Caco-2 (cell line): Measurements from ENCODE around the gene AKAP5. TPM values are rescaled to one million over a fixed set of nuclear protein-coding genes. Genes with fewer than 3 reads are reported as not detected.

Experiments used
- BruUV-seq: library from RNA; stranded (reverse); fragments of 400-500 nt; replicated peaks from 2 replicates; lab custom pipeline; 2021; lab: Mats Ljungman, UMichigan
- CTCF ChIA-PET: fragments of 300-600 bp; sonication (Branson Sonifier 250); formaldehyde crosslinking; loops from one replicate; lab custom pipeline; 2022; ENCODE audit warnings: antibody characterized with exemption; lab: Charles Lee
- POLR2A ChIA-PET: fragments of 300-600 bp; sonication (Branson Sonifier 250); formaldehyde crosslinking; loops from one replicate; lab custom pipeline; 2022; ENCODE audit warnings: antibody characterized with exemption; lab: Charles Lee
- DNase-seq, 2 experiments: peaks; one replicate each; pipeline versions ENCODE4 v3.0.0 to v3.0.0-alpha.2; 2020 to 2022
- H3K27me3 ChIP-seq: replicated peaks from 2 replicates; pipeline ENCODE4 v1.6.0; 2011; ENCODE audit warnings: low read length; ENCODE audit not compliant: control insufficient read depth, insufficient read depth
- H3K36me3 ChIP-seq: 2 replicates; pipeline ENCODE4 v1.5.1; 2011; ENCODE audit warnings: low read length; ENCODE audit not compliant: control insufficient read depth, insufficient read depth
- H3K4me1 ChIP-seq: fragments of 250-450 bp; sonication (Bioruptor Pico); 2 replicates; pipeline ENCODE4 v1.5.1; 2020; ENCODE audit warnings: mild to moderate bottlenecking
- H3K4me3 ChIP-seq: 2 replicates; pipeline ENCODE4 v1.5.1; 2011; ENCODE audit warnings: low read depth, mild to moderate bottlenecking, control low read depth, low read length
- H3K9me3 ChIP-seq: fragments of 250-450 bp; sonication (Bioruptor Pico); 2 replicates; pipeline ENCODE4 v1.5.1; 2020; ENCODE audit warnings: mild to moderate bottlenecking, moderate library complexity
- H3K27ac Mint-ChIP-seq: one replicate; pipeline ENCODE4 v1.8.0; 2022; ENCODE audit warnings: mixed read lengths; ENCODE audit not compliant: unreplicated experiment
- H3K27me3 Mint-ChIP-seq: one replicate; pipeline ENCODE4 v1.8.0; 2022; ENCODE audit warnings: mixed read lengths; ENCODE audit not compliant: insufficient read depth, unreplicated experiment
- H3K36me3 Mint-ChIP-seq: one replicate; pipeline ENCODE4 v1.8.0; 2022; ENCODE audit warnings: mild to moderate bottlenecking, mixed read lengths; ENCODE audit not compliant: insufficient read depth, unreplicated experiment
- H3K4me1 Mint-ChIP-seq: one replicate; pipeline ENCODE4 v1.8.0; 2022; ENCODE audit warnings: low read depth, mixed read lengths; ENCODE audit not compliant: unreplicated experiment
- H3K4me3 Mint-ChIP-seq: one replicate; pipeline ENCODE4 v1.8.0; 2022; ENCODE audit warnings: mild to moderate bottlenecking, moderate library complexity, mixed read lengths; ENCODE audit not compliant: unreplicated experiment
- H3K9me3 Mint-ChIP-seq: one replicate; pipeline ENCODE4 v1.8.0; 2022; ENCODE audit warnings: mixed read lengths; ENCODE audit not compliant: unreplicated experiment
- CTCF ChIP-seq, 2 experiments: fragments of 200-600 bp in 1 of 2; IDR thresholded peaks; 1 replicate in 1 of 2; 2 replicates in 1 of 2; pipeline versions ENCODE4 v1.5.1 to v1.8.0; 2011 to 2022; ENCODE audit warnings: antibody characterized with exemption in 1 of 2, control low read depth in 1 of 2, inconsistent platforms in 1 of 2, low read depth in 1 of 2, low read length in 1 of 2, mild to moderate bottlenecking in 1 of 2, moderate library complexity in 1 of 2; ENCODE audit not compliant: insufficient read depth in 1 of 2, severe bottlenecking in 1 of 2, unreplicated experiment in 1 of 2
- intact Hi-C: fragments of 100-400 bp; cut with micrococcal nuclease; formaldehyde crosslinking; loops from one replicate; pipeline ENCODE4 v1.10.0; 2022; ENCODE audit not compliant: unreplicated experiment
- total RNA-seq: library from RNA; stranded (reverse); gene quantifications from 2 replicates; pipeline ENCODE4 v1.2.3, GENCODE V29; 2022

The AKAP5 gene
- total RNA-seq, 1 experiment from 2014 or later: 15.0 TPM

- no peaks in the 10 kb centered on the region for H3K36me3 Mint-ChIP-seq
- POLR2A ChIA-PET: no interaction called here
- H3K4me1 Mint-ChIP-seq: peaks cover 14% of the 10 kb centered on the region
- Histone ChIP-seq H3K27me3 (no peaks in the 10 kb centered on the region), H3K9me3 (no peaks in the 10 kb centered on the region), H3K4me3 (no peak overlapping the region), H3K36me3 (no peaks in the 10 kb centered on the region), H3K4me1 (peaks cover 9% of the 10 kb centered on the region; the same call in 1 of the 2 replicates)
- no peak for DNase-seq
- CTCF ChIA-PET: interaction anchor here (2.0 kb wide), 1 partner anchor 131 kb away, joined by 6 read pairs; no protein-coding TSS in a partner anchor
- no TSS peak for BruUV-seq
- no peak for TF ChIP-seq CTCF (IDR thresholded peaks at IDR 0.05; ENCODE audit: insufficient read depth in 1 of 2, low read depth in 1 of 2, low read length in 1 of 2, severe bottlenecking in 1 of 2, unreplicated experiment in 1 of 2)
- intact Hi-C loops: no loop called here
- H3K9me3 Mint-ChIP-seq: no peaks in the 10 kb centered on the region
- no peak overlapping the region for H3K4me3 Mint-ChIP-seq
- H3K27me3 Mint-ChIP-seq: no peaks in the 10 kb centered on the region
- H3K27ac Mint-ChIP-seq: no peak overlapping the region
Observed at GRCh38 chr14:64474698-64475097, 9.4 kb downstream of the AKAP5 start.

GRCh38 chr14:64475585-64476273 is 10.4 kb downstream of the AKAP5 start:
- H3K9me3 ChIP-seq: no peaks in the 10 kb centered on the region
- TF ChIP-seq CTCF (IDR thresholded peaks at IDR 0.05; ENCODE audit: insufficient read depth in 1 of 2, low read depth in 1 of 2, low read length in 1 of 2, severe bottlenecking in 1 of 2, unreplicated experiment in 1 of 2): no peak
- H3K4me3 ChIP-seq: no peak overlapping the region
- H3K4me3 Mint-ChIP-seq: no peak overlapping the region
- BruUV-seq: no TSS peak
- no peak overlapping the region for H3K27ac Mint-ChIP-seq
- H3K27me3 ChIP-seq: no peaks in the 10 kb centered on the region
- no peaks in the 10 kb centered on the region for H3K27me3 Mint-ChIP-seq
- no peaks in the 10 kb centered on the region for H3K36me3 Mint-ChIP-seq
- peaks cover 14% of the 10 kb centered on the region for H3K4me1 Mint-ChIP-seq
- DNase-seq: no peak
- POLR2A ChIA-PET: no interaction called here
- CTCF ChIA-PET: interaction anchor here (2.0 kb wide), 1 partner anchor 132 kb away, joined by 6 read pairs; no protein-coding TSS in a partner anchor
- no peaks in the 10 kb centered on the region for H3K9me3 Mint-ChIP-seq
- peaks cover 9% of the 10 kb centered on the region; the same call in 1 of the 2 replicates for H3K4me1 ChIP-seq
- H3K36me3 ChIP-seq: no peaks in the 10 kb centered on the region
- intact Hi-C loops: no loop called here

- CTCF ChIA-PET: interaction anchor here (2.0 kb wide), 1 partner anchor 132 kb away, joined by 6 read pairs; no protein-coding TSS in a partner anchor
- intact Hi-C loops: no loop called here
- no peaks in the 10 kb centered on the region for H3K9me3 Mint-ChIP-seq
Observed at GRCh38 chr14:64476438-64476837, 11.1 kb downstream of the AKAP5 start.

More at GRCh38 chr14:64476438-64476837, 11.1 kb downstream of the AKAP5 start:
- Mint-ChIP-seq H3K27me3 (no peaks in the 10 kb centered on the region), H3K36me3 (no peaks in the 10 kb centered on the region), H3K4me3 (no peak overlapping the region), H3K27ac (no peak overlapping the region), H3K4me1 (peaks cover 14% of the 10 kb centered on the region)
- no peaks in the 10 kb centered on the region for H3K9me3 ChIP-seq
- H3K4me1 ChIP-seq: peaks cover 9% of the 10 kb centered on the region; the same call in 1 of the 2 replicates
- H3K36me3 ChIP-seq: no peaks in the 10 kb centered on the region
- DNase-seq: no peak
- POLR2A ChIA-PET: no interaction called here
- no TSS peak for BruUV-seq
- no peaks in the 10 kb centered on the region for H3K27me3 ChIP-seq
- H3K4me3 ChIP-seq: no peak overlapping the region
- no peak for TF ChIP-seq CTCF (IDR thresholded peaks at IDR 0.05; ENCODE audit: insufficient read depth in 1 of 2, low read depth in 1 of 2, low read length in 1 of 2, severe bottlenecking in 1 of 2, unreplicated experiment in 1 of 2)
